GM12891 (cell line): ENCODE measurements around the gene NDST4.
A peak's percentile ranks its signal among the peaks of the same experiment; 100 is the strongest.

Source experiments
- DNase-seq: peaks from one replicate; pipeline ENCODE4 v3.0.0; 2011; ENCODE audit warnings: low spot score; ENCODE audit not compliant: insufficient read length
- FAIRE-seq: peaks from 2 replicates; lab custom pipeline; 2011; peaks lifted over from hg19 to GRCh38; lab: Jason Lieb, UNC
- PAX5 ChIP-seq: IDR thresholded peaks from 2 replicates; pipeline ENCODE4 v1.6.1; 2011; ENCODE audit warnings: low read length, moderate library complexity, mild to moderate bottlenecking; ENCODE audit not compliant: insufficient read depth, severe bottlenecking
- POLR2A ChIP-seq: IDR thresholded peaks from 2 replicates; pipeline ENCODE4 v1.6.1; 2011; ENCODE audit warnings: low read depth, low read length, control low read depth
- POLR2AphosphoS5 ChIP-seq: IDR thresholded peaks from 2 replicates; pipeline ENCODE4 v1.6.1; 2011; ENCODE audit warnings: low read depth, low read length, control low read depth
- POU2F2 ChIP-seq: IDR thresholded peaks from 2 replicates; pipeline ENCODE4 v1.6.1; 2011; ENCODE audit warnings: low read depth, mild to moderate bottlenecking, control low read depth, low read length, moderate library complexity
- SPI1 ChIP-seq: IDR thresholded peaks from 2 replicates; pipeline ENCODE4 v1.6.1; 2011; ENCODE audit warnings: low read depth, low read length, control low read depth
- TAF1 ChIP-seq: IDR thresholded peaks from 2 replicates; pipeline ENCODE4 v1.6.1; 2011; ENCODE audit warnings: low read depth, low read length, control low read depth

Gene NDST4

GRCh38 chr4:114874321-114874720 is 239.1 kb downstream of the NDST4 start:
- TF ChIP-seq SPI1 (no peak), POLR2A (no peak), POU2F2 (no peak), PAX5 (no peak), TAF1 (no peak), POLR2AphosphoS5 (no peak)
- FAIRE-seq (no peak), DNase-seq (no peak)

- DNase-seq (no peak), FAIRE-seq (no peak)
- no peak for TF ChIP-seq POLR2A
- TF ChIP-seq SPI1, result 0 out of 2 replicates have a peak, but pooled peaks have one; percentile 2
Measured at GRCh38 chr4:114870987-114871386, 242.4 kb downstream of the NDST4 start.

- DNase-seq, result no peak
- peak; percentile 28 for FAIRE-seq
- no peak for TF ChIP-seq TAF1
- TF ChIP-seq PAX5, result no peak
- no peak for TF ChIP-seq POLR2A
- TF ChIP-seq SPI1, result no peak
- no peak for TF ChIP-seq POLR2AphosphoS5
- TF ChIP-seq POU2F2, result no peak
Measured at GRCh38 chr4:114866901-114867670, 246.3 kb downstream of the NDST4 start.

- no peak for FAIRE-seq
- no peak for TF ChIP-seq PAX5
- peak; percentile 57 for TF ChIP-seq SPI1
- no peak for DNase-seq
Measured at GRCh38 chr4:114864060-114864459, 249.4 kb downstream of the NDST4 start.

GRCh38 chr4:114860786-114861185 is 252.6 kb downstream of the NDST4 start:
- no peak for DNase-seq
- no peak for FAIRE-seq
- no peak for TF ChIP-seq TAF1
- no peak for TF ChIP-seq SPI1
- no peak for TF ChIP-seq POLR2A
- TF ChIP-seq PAX5, result no peak
- no peak for TF ChIP-seq POU2F2
- TF ChIP-seq POLR2AphosphoS5, result no peak

GRCh38 chr4:114857831-114858230 is 255.6 kb downstream of the NDST4 start:
- DNase-seq (no peak), FAIRE-seq (no peak)
- no peak for TF ChIP-seq TAF1
- no peak for TF ChIP-seq POLR2A
- TF ChIP-seq PAX5, result no peak
- no peak for TF ChIP-seq POU2F2
- TF ChIP-seq POLR2AphosphoS5, result no peak
- no peak for TF ChIP-seq SPI1

GRCh38 chr4:114839986-114840385 is 273.4 kb downstream of the NDST4 start:
- FAIRE-seq (no peak), DNase-seq (no peak)
- TF ChIP-seq POU2F2, result no peak
- no peak for TF ChIP-seq POLR2AphosphoS5
- TF ChIP-seq TAF1, result no peak
- no peak for TF ChIP-seq PAX5
- no peak for TF ChIP-seq POLR2A
- no peak for TF ChIP-seq SPI1

GRCh38 chr4:114830628-114831027 is 282.8 kb downstream of the NDST4 start:
- DNase-seq, result no peak
- no peak for TF ChIP-seq SPI1
- no peak for TF ChIP-seq TAF1
- no peak for TF ChIP-seq PAX5
- TF ChIP-seq POLR2A, result no peak
- no peak for FAIRE-seq

- FAIRE-seq (no peak), DNase-seq (no peak)
- no peak for TF ChIP-seq PAX5
- TF ChIP-seq POU2F2, result no peak
- TF ChIP-seq TAF1, result no peak
- TF ChIP-seq SPI1, result no peak
- TF ChIP-seq POLR2AphosphoS5, result no peak
- no peak for TF ChIP-seq POLR2A
Measured at GRCh38 chr4:114827651-114828050, 285.8 kb downstream of the NDST4 start.

GRCh38 chr4:114815760-114816159 is 297.7 kb downstream of the NDST4 start:
- FAIRE-seq, result no peak
- TF ChIP-seq PAX5 (no peak), POLR2AphosphoS5 (no peak), SPI1 (no peak), POLR2A (no peak), TAF1 (no peak), POU2F2 (no peak)
- DNase-seq, result no peak
